Right cardiac atrium (tissue), 5 donors: ENCODE results near the gene COL3A1. TPM values are rescaled to one million over a fixed set of nuclear protein-coding genes. Genes with fewer than 3 reads are reported as not detected.

Experiments
- ATAC-seq, 2 donors: fragments of 200-7000 bp; cut with Tn5 transposase; one replicate each; pipeline versions ENCODE4 v1.8.0 to v1.9.1; 2020; ENCODE audit warnings: moderate library complexity in 2 of 2, mild to moderate bottlenecking in 1 of 2
- DNase-seq, 3 donors: peaks; one replicate each; pipeline ENCODE4 v3.0.0-alpha.2; 2020
- H3K27ac ChIP-seq: one replicate; pipeline ENCODE4 v1.5.1; 2013; ENCODE audit warnings: mild to moderate bottlenecking, low read length, control low read depth, moderate library complexity
- H3K27me3 ChIP-seq: one replicate; pipeline ENCODE4 v1.6.1; 2013; ENCODE audit not compliant: control insufficient read depth, insufficient read depth
- H3K4me1 ChIP-seq: one replicate; pipeline ENCODE4 v1.6.1; 2013; ENCODE audit warnings: low read length; ENCODE audit not compliant: control insufficient read depth, insufficient read depth
- H3K4me3 ChIP-seq: one replicate; pipeline ENCODE4 v1.5.1; 2013; ENCODE audit warnings: low read length, control low read depth
- H3K9me3 ChIP-seq: one replicate; pipeline ENCODE4 v1.6.1; 2013; ENCODE audit warnings: low read length; ENCODE audit not compliant: control insufficient read depth
- WGBS: extraction: QIAGEN DNeasy Blood & Tissue Kit; methylation state at CpG from one replicate; pipeline ENCODE4 v1.1.7; 2013; 5-methylcytosine and 5-hydroxymethylcytosine counted together
- intact Hi-C, 4 donors: fragments of 100-400 bp; cut with DNase I; formaldehyde crosslinking; loops; one replicate each; pipeline versions ENCODE4 v1.11.0 to v1.14.0; 2022 to 2023
- polyA plus RNA-seq: library from polyadenylated mRNA; stranded (reverse); fragments of 200-250 nt; gene quantifications from one replicate; pipeline ENCODE4 v1.2.3, GENCODE V29; 2013
- total RNA-seq, 4 donors: library from RNA; stranded (reverse); fragmentation: NEBNext Ultra II Directional; extraction: Animal tissue kit (Norgen Biotek cat#: 25700); gene quantifications; one replicate each; pipeline ENCODE4 v1.2.1, GENCODE V29; 2021
- donor health status: healthy with polysubstance abuse.
- donor health status: DM: no; HTN: yes; CAD: no.
- donor health status: DM: no; HTN: no; CAD: no.
- donor health status: DM: no; HTN: yes; CAD: no; lungs with severe emphysema.
- donor health status: DM: yes; HTN: yes; CAD: no.

Gene COL3A1
- total and polyA plus RNA-seq, 5 donors, result 48.2 to 343 (median 112) TPM

DNA sequence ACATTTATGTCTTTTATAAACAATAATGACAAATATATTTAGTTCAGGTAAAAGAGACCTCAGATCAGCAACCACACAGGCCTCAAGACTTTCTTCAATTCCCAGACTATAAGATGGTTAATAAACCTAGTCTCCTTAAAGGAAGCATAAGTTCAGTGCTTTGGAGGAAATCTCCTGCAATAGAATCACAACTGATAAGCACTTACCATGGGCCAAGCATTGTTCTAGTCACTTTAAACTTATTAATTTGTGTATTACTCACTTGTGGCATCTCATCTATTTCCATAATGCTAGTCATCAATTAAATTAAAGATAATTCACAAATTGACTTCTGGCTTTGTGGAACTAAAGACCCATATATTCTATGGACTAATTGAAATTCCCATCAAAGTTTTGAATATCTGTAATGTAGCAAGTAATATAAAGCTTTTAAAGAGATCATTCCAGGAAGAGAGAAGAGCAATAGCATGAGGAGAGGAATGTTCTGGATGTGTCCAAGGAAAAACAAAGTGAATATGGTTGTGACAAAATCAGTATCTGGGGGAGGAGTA lies 42.2 kb downstream of the COL3A1 start:
- H3K27ac ChIP-seq, result no peak overlapping the region
- no peaks in the 10 kb centered on the region for H3K4me1 ChIP-seq
- ATAC-seq (no peak), DNase-seq (no peak)
- no peaks in the 10 kb centered on the region for H3K9me3 ChIP-seq
- no peak overlapping the region for H3K4me3 ChIP-seq
- no peaks in the 10 kb centered on the region for H3K27me3 ChIP-seq
- intact Hi-C loops, result no loop called here

DNA sequence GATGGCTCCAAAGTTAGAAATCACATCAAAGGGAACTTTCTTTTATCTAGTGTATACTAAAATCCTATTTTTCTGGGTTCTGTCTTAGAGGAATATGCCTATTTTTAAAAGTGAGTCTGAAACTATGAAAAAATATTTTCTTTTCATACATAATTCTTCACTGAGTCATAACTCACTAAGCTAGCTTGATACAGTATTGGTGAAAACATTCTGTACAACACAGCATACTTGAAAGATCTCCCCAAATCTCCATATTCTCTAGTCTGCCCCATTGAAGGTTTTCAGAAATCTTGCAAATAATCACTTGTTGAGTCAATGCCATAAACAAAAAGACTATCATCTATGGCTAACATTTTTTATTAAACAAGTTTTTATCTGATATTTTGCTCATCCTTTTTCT lies 44.5 kb downstream of the COL3A1 start:
- no peaks in the 10 kb centered on the region for H3K4me1 ChIP-seq
- H3K27ac ChIP-seq, result no peak overlapping the region
- intact Hi-C loops, result no loop called here
- no peaks in the 10 kb centered on the region for H3K27me3 ChIP-seq
- ATAC-seq, result no peak
- no peak overlapping the region for H3K4me3 ChIP-seq
- H3K9me3 ChIP-seq, result no peaks in the 10 kb centered on the region
- DNase-seq, result no peak

- no peak overlapping the region for H3K27ac ChIP-seq
- 79% methylated on average over 1 of the region's 1 CpG for WGBS
- intact Hi-C loops, result no loop called here
- no peak overlapping the region for H3K4me3 ChIP-seq
- no peaks in the 10 kb centered on the region for H3K4me1 ChIP-seq
- no peaks in the 10 kb centered on the region for H3K9me3 ChIP-seq
- H3K27me3 ChIP-seq, result no peaks in the 10 kb centered on the region
- ATAC-seq (no peak), DNase-seq (peak in 1 of 3 donors; percentile 37)
Measured at GRCh38 chr2:189020179-189020578, 46.0 kb downstream of the COL3A1 start.

GRCh38 chr2:189022053-189022481 lies 47.9 kb downstream of the COL3A1 start:
- peak in 1 of 3 donors; percentile 33 for DNase-seq
- peak; percentile 84 to 85 for ATAC-seq
- H3K4me1 ChIP-seq, result peaks cover 2% of the 10 kb centered on the region
- H3K27ac ChIP-seq, result peak overlapping the region; percentile 3
- no peaks in the 10 kb centered on the region for H3K9me3 ChIP-seq
- no peaks in the 10 kb centered on the region for H3K27me3 ChIP-seq
- 38% methylated on average over 7 of the region's 7 CpGs for WGBS
- intact Hi-C loops, result no loop called here
- no peak overlapping the region for H3K4me3 ChIP-seq

GRCh38 chr2:189022492-189022891 lies 48.3 kb downstream of the COL3A1 start:
- Histone ChIP-seq H3K27ac (no peak overlapping the region), H3K9me3 (no peaks in the 10 kb centered on the region), H3K4me1 (peaks cover 2% of the 10 kb centered on the region), H3K4me3 (no peak overlapping the region), H3K27me3 (no peaks in the 10 kb centered on the region)
- ATAC-seq (peak; percentile 56 to 59), DNase-seq (no peak)
- WGBS, result 61% methylated on average over 3 of the region's 3 CpGs
- intact Hi-C loops, result no loop called here

DNA sequence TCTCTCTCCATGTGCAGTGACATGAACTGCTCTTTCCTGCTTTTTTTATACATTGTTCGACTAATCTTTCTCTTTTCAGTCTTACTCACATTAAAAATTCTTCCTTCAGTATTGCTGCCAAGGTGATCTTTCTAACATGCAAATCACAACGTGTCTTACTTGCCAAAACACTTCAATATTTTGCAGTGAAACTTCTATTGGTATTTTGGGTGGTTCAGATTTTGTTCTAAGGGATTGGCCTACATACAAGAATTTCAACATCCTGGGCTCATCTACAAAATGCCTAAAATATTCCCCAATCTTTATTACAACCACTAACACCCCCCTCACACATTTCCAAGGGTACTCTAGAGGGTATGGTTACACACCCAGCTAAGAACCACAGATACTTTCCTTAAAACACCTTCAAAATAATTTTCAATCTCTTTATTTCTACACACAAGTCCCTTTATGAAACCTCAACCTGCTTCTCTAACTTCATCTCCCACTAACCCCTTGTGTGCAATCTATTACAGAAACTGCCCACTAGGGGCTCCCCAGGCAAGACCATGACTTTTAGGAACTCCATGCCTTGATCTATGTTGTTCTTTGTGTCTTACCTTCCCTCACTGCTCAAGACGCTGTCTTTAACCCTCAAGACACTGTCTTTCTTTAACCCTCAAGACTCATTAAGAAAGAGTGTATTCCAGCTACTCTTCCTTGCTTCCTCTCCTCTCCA lies 50.9 kb downstream of the COL3A1 start:
- Histone ChIP-seq H3K27me3 (no peaks in the 10 kb centered on the region), H3K4me1 (peaks cover 2% of the 10 kb centered on the region), H3K27ac (no peak overlapping the region), H3K9me3 (no peaks in the 10 kb centered on the region), H3K4me3 (no peak overlapping the region)
- ATAC-seq (no peak), DNase-seq (no peak)
- intact Hi-C loops, result no loop called here
- WGBS, result 40% methylated on average over 3 of the region's 3 CpGs

GRCh38 chr2:189037518-189037917 lies 63.3 kb downstream of the COL3A1 start:
- no peak overlapping the region for H3K4me3 ChIP-seq
- WGBS, result 90% methylated on average over 1 of the region's 1 CpG
- no peak for ATAC-seq

GRCh38 chr2:189045836-189046235 lies 71.7 kb downstream of the COL3A1 start:
- Histone ChIP-seq H3K4me3 (no peak overlapping the region), H3K4me1 (no peaks in the 10 kb centered on the region), H3K9me3 (no peaks in the 10 kb centered on the region), H3K27ac (no peak overlapping the region), H3K27me3 (no peaks in the 10 kb centered on the region)
- WGBS, result 90% methylated on average over 3 of the region's 3 CpGs
- DNase-seq (no peak), ATAC-seq (no peak)
- intact Hi-C loops, result no loop called here

More at GRCh38 chr2:189037518-189037917, 63.3 kb downstream of the COL3A1 start:
- H3K27me3 ChIP-seq, result no peaks in the 10 kb centered on the region
- DNase-seq, result no peak
- no peaks in the 10 kb centered on the region for H3K4me1 ChIP-seq
- no peaks in the 10 kb centered on the region for H3K9me3 ChIP-seq
- no peak overlapping the region for H3K27ac ChIP-seq
- intact Hi-C loops, result no loop called here

GRCh38 chr2:189046320-189046719 lies 72.1 kb downstream of the COL3A1 start:
- ATAC-seq (no peak), DNase-seq (no peak)
- no peaks in the 10 kb centered on the region for H3K9me3 ChIP-seq
- H3K27me3 ChIP-seq, result no peaks in the 10 kb centered on the region
- 68% methylated on average over 2 of the region's 2 CpGs for WGBS
- H3K4me3 ChIP-seq, result no peak overlapping the region
- H3K4me1 ChIP-seq, result no peaks in the 10 kb centered on the region
- no peak overlapping the region for H3K27ac ChIP-seq
- intact Hi-C loops, result no loop called here

DNA sequence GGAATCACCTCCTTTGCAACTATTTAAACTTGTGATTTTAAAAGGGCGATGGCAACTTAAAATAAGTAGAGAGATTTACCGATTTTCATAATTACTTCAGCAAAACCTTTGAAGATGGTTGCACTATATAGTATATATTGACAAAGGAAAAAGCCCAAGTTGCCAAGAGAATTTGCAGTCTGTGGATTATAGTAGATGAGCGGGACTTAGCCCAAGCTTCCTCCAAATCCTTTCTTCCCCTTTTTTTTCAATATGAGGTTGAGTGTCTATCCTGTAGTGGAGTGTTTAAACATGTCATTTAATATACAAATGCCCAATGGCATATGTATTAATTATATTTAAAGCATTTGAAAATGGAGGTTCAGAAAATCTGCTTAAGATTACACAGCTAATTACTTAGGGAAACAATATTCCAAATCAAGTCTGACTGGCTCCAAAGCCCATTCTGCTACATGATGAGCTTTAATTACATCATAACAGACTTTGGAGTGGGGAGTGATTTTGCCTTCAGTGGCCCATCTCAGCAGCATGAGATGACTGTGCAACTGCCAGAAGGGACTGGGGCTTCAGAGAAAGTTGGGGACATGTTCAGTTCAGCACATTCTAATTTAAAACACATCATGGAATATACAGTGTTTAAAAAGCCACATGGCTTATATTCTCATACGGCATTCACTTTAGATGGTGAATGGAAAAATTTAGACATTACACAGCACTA lies 73.2 kb downstream of the COL3A1 start:
- ATAC-seq, result no peak
- intact Hi-C loops, result no loop called here
- H3K27ac ChIP-seq, result no peak overlapping the region
- H3K4me1 ChIP-seq, result no peaks in the 10 kb centered on the region
- H3K9me3 ChIP-seq, result no peaks in the 10 kb centered on the region
- WGBS, result 93% methylated on average over 4 of the region's 4 CpGs
- no peak for DNase-seq
- H3K4me3 ChIP-seq, result no peak overlapping the region
- H3K27me3 ChIP-seq, result no peaks in the 10 kb centered on the region

GRCh38 chr2:189048189-189048588 lies 74.0 kb downstream of the COL3A1 start:
- Histone ChIP-seq H3K4me3 (no peak overlapping the region), H3K27me3 (no peaks in the 10 kb centered on the region), H3K4me1 (no peaks in the 10 kb centered on the region), H3K9me3 (no peaks in the 10 kb centered on the region), H3K27ac (no peak overlapping the region)
- DNase-seq (no peak), ATAC-seq (no peak)
- intact Hi-C loops, result no loop called here
- WGBS, result 90% methylated on average over 3 of the region's 3 CpGs
